ENCODE measurements around the gene KRTAP5-1.

DNA sequence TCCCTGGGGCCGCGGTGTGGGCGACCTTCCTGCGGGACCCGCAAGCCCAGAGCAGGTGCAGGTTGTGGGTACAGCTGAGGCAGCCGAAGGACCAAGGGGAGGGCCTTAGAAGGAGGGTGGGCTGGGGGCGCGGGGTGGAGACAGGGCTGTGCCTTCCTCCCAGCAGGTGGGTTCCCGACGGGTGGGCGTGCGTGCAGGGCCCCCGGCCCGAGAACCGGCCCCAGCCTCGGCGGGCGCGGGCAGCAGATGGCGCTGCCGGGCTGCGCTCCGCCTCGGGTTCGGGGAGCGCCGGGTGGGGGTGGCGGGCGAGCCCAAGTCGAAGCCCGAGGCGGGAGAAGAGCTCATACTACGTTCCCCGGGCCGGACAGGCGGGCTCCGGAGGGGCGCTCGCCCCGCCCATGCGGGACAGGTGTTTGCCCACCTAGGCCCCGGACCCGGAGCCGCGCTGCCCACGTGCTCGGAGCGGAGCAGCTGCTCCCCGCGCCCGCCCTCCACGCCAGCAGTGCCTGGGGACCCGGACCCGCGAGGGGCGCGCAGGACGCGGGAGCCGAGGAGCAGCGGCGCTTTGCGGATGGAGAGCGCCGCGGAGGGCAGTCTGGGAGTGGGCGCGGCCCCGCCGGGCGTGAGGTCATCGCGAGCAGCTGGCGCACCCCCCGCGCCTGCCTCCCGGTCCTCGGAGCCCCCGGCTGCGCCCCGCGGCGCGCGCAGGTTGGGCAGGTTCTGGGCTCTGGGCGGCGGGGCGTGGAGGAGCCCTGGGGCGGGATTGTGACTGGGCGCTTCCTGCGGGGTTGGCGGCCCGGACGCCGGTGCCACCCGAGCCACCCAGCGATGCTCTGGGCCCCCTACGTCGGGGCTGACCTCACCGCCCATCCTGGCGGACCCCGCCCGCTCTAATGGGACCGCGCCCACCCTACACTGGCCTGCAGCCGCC is 38.3 kb downstream of the KRTAP5-1 start:
- TF ChIP-seq, protein P1, sequence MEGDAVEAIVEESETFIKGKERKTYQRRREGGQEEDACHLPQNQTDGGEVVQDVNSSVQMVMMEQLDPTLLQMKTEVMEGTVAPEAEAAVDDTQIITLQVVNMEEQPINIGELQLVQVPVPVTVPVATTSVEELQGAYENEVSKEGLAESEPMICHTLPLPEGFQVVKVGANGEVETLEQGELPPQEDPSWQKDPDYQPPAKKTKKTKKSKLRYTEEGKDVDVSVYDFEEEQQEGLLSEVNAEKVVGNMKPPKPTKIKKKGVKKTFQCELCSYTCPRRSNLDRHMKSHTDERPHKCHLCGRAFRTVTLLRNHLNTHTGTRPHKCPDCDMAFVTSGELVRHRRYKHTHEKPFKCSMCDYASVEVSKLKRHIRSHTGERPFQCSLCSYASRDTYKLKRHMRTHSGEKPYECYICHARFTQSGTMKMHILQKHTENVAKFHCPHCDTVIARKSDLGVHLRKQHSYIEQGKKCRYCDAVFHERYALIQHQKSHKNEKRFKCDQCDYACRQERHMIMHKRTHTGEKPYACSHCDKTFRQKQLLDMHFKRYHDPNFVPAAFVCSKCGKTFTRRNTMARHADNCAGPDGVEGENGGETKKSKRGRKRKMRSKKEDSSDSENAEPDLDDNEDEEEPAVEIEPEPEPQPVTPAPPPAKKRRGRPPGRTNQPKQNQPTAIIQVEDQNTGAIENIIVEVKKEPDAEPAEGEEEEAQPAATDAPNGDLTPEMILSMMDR (IDR thresholded peaks at IDR 0.05; ENCODE audit: insufficient read depth, low read length, poor library complexity, severe bottlenecking) = peak; percentile 94
- TF ChIP-seq EZH2phosphoT487 (conservative IDR thresholded peaks at IDR 0.05; ENCODE audit: low read length) = no peak
